HG02970 (cell line): Measurements from ENCODE around the gene PPP6R3.

Experiments used
- ATAC-seq: cut with Tn5 transposase; IDR thresholded peaks from one replicate; pipeline ENCODE4 v1.9.1; 2021; ENCODE audit warnings: mild to moderate bottlenecking, moderate library complexity, moderate number of reproducible peaks; ENCODE audit not compliant: unreplicated experiment, low FRiP score

PPP6R3 gene, protein sequence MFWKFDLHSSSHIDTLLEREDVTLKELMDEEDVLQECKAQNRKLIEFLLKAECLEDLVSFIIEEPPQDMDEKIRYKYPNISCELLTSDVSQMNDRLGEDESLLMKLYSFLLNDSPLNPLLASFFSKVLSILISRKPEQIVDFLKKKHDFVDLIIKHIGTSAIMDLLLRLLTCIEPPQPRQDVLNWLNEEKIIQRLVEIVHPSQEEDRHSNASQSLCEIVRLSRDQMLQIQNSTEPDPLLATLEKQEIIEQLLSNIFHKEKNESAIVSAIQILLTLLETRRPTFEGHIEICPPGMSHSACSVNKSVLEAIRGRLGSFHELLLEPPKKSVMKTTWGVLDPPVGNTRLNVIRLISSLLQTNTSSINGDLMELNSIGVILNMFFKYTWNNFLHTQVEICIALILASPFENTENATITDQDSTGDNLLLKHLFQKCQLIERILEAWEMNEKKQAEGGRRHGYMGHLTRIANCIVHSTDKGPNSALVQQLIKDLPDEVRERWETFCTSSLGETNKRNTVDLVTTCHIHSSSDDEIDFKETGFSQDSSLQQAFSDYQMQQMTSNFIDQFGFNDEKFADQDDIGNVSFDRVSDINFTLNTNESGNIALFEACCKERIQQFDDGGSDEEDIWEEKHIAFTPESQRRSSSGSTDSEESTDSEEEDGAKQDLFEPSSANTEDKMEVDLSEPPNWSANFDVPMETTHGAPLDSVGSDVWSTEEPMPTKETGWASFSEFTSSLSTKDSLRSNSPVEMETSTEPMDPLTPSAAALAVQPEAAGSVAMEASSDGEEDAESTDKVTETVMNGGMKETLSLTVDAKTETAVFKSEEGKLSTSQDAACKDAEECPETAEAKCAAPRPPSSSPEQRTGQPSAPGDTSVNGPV

DNA sequence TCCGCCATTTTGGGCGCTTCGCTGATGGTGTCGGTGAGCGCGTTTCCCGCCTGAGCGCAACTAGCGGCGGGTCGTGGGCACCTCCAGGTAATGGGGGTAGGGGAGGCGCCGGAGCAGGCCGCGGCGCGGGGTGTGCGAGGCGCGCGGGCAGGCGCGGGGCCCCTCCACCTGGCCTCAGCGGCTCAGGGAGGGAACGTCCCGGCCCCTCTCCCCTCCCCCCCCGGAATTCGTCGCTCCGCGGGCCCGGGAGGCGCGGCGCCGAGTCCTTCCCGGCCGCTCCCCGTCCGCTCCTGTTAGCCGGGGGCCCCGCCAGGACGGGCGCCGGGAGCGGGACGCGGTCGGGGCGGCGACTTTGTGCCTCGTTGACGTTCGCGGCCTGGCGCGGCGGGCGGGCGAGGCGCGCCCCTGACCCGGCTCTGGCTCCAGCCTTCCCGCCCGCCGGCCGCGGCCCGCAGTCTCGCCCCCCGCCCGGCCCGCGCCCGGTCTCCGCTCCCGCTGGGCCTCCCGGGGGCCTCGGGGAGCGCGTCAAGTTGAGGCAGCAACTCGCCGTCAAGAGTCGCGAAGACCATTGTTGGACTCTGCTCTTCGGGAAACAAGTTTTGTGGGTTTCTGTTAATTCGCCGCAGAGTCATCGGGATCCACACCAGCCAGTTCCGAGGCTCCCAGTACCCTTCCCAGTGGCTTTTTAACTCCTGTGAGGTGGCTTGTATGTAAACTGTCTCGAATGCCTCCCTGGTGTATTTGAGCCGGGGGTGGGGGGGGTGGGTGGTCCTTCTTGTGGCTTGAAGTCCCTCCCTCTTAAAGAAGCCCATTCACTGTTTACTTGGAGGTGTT, at the start of gene PPP6R3:
TSS of gene PPP6R3 (plus strand) at position 12 of the 834 bp plus-strand sequence. CDS start 76,913 bp downstream, outside the sequence.
- peak; percentile 37 for ATAC-seq

- no peak for ATAC-seq
These were observed 49.0 kb upstream of the PPP6R3 start for GRCh38 chr11:68411501-68411991.

DNA sequence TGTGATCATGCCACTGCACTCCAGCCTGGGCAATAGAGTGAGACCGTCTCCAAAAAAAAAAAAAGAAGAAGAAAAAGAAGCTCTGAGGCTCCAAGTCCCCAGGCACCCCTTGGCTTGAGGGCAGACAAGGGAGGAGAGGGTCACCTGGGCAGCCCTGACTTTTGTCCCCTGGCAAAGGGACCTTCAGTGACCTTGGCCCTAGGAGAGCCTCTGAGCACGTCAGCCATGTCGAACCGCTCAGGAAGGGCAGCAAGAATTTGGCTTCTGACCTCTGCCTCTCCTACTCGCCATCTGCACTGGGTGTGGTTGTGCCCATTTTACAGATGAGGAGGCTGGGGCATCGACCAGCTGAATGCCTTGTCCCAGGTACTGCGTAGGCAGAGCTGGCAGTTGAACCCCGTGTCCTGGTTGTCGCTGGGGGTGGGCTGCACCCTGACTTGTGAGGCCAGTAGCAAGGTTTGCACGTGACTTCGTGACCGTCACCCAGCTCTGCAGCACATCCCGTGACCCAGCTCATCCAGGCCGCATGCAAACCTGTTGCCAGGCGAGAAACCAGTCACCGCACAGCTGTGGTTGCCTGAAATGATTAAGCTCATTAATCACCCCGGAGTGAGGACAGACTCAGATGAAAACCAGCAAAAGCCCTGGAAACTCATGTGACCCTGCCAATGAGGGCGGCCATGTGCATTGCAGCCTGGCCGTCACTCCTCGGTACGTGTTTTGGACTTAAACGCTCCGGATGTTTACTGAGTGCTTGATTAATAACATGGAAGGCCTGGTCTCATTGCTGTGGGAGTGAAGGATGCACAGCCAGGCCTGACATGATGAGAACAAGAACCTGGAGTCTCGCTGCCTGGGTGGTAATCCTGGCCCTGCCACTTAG, 47.7 kb upstream of the PPP6R3 start:
- no peak for ATAC-seq

GRCh38 chr11:68413591-68413999, 47.0 kb upstream of the PPP6R3 start:
- ATAC-seq: no peak

DNA sequence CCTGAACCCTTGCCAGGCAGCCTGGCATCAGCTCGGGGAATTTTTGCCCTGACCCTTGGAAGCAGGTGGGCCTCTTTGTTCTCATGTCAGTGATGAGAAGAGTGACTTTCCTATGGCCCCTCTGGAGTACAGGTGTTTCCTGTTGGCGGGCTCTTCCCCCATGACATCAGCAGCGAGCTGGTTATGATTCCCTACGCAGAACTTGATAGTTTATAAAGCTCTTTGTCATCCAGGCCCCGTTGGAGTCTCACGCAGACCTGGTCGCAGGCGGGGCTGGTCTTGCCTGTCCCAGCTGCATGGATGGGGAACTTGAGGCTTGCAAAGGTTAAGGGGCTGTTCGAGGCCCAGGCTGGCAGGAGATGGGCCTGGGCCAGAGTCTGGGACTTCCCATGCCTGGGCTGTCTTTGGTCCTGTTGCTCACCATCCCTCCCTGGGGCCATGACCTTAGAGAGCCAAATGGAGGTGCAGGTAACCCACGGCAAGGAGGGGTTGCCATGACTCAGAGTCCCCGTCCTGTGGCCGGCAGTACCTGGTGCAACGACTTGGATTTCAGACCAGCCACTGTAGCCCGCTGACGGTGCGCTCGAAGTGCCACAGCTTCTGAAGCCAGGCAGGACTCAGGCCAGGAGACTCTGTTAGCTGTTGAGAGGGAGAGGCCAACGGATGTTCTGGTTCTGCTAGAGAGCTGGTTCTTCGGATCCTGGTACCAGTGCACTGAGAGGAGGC, 45.9 kb upstream of the PPP6R3 start:
- ATAC-seq: no peak

- no peak for ATAC-seq
These were observed 44.4 kb upstream of the PPP6R3 start for GRCh38 chr11:68416070-68416578.

- ATAC-seq: no peak
These were observed 41.9 kb upstream of the PPP6R3 start for GRCh38 chr11:68418648-68419047.

- no peak for ATAC-seq
These were observed 40.4 kb upstream of the PPP6R3 start for GRCh38 chr11:68420171-68420570.

DNA sequence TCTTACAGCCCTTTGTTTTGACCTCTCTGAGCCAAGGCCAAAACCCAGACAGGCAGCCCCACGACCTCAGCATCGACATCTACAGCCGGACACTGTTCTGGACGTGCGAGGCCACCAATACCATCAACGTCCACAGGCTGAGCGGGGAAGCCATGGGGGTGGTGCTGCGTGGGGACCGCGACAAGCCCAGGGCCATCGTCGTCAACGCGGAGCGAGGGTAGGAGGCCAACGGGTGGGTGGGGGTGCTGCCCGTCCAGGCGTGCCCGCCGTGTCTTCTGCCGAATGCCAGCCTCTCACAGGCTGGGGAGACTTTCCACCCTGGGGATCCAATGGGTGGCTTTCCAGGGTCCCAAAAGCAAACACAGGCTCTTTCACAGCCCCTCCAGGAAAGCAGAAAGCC, 37.1 kb upstream of the PPP6R3 start:
- ATAC-seq: no peak

- ATAC-seq: no peak
These were observed 36.4 kb upstream of the PPP6R3 start for GRCh38 chr11:68424101-68424632.

GRCh38 chr11:68424981-68425865, 35.3 kb upstream of the PPP6R3 start:
- no peak for ATAC-seq

DNA sequence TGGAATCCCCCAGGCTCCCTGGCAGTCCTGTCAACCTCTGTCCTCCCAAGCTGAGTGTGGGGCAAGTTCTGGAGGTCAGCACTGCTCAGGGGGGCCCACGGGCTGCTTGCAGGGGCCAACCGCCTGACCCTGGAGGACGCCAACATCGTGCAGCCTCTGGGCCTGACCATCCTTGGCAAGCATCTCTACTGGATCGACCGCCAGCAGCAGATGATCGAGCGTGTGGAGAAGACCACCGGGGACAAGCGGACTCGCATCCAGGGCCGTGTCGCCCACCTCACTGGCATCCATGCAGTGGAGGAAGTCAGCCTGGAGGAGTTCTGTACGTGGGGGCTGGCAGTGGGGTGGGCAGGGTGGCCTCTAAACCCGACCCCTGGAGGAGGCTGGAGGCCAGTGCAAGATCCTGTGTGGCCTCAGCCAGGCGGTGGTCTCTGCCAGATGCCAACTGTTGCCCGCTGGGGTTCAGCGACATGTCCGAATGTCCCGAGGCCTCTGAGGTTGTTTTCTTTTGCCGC, 34.6 kb upstream of the PPP6R3 start:
- no peak for ATAC-seq

DNA sequence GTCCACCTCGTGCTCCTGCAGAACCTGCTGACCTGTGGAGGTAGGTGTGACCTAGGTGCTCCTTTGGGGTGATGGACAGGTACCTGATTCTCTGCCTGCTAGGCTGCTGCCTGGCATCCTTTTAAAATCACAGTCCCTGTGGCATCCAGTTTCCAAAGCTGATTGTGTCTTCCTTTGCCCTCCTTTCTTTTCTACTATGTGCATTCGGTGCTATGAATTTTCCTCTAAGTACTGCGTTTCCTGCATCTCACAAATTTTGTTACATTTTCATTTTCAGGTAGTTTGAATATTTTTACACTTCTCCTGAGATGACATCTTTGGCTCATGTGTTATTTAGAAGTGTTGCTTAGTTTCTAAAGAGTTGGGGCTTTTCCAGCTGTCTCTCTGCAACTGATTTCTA, 30.9 kb upstream of the PPP6R3 start:
- ATAC-seq: no peak

- no peak for ATAC-seq
These were observed 30.2 kb upstream of the PPP6R3 start for GRCh38 chr11:68430384-68430783.

DNA sequence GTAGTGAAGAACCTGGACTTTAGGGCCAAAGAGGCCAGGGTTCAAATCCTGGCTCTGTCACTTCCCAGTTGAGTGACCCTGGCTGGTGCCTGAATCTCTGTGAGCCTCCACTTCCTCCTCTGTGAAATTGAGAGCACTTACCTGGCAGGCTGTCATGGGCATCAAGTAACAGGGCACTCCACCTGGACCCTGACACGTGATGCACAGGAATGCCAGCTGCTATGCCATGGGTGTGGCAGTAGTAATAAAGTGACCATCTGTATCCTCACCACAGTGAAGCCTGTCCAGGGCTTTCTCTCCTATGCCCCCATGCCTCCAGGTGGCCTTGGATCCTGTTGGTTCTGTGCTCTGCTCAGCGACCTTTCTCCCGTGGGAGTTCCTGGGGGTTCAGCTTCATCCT, 29.8 kb upstream of the PPP6R3 start:
- no peak for ATAC-seq

GRCh38 chr11:68431984-68432645, 28.4 kb upstream of the PPP6R3 start:
- no peak for ATAC-seq

DNA sequence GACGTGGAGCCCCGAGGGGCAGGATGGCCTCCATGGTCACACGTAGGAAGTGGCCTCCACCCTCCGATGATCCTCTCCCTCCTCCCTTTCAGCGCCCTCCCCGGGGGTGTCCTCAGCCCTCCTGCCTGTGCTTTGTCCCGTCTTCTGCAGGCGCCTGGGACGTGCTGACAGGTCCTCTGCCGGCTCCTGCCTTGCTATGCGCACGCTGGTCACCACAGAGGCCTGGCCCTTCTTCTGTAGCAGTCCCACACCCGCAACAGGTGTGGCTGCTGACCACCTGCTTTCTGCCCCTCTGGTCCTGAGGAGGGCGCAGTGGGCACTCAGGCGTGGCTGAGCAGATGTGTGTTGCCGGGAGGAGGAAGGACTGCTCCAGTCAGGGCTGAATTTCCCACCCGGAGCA, 27.7 kb upstream of the PPP6R3 start:
- no peak for ATAC-seq
